ENCODE results near the gene SHANK2.

SHANK2 gene

GRCh38 chr11:71222318-71223080 lies 29.9 kb downstream of the SHANK2 start:
- no peak for DNase-seq (ENCODE audit: low read depth)

- no peak for DNase-seq (ENCODE audit: low read depth)
These were observed 30.6 kb downstream of the SHANK2 start for GRCh38 chr11:71221821-71222220.

GRCh38 chr11:71221201-71221600 lies 31.2 kb downstream of the SHANK2 start:
- DNase-seq (ENCODE audit: low read depth) = no peak

- DNase-seq (ENCODE audit: low read depth) = no peak
These were observed 33.4 kb downstream of the SHANK2 start for GRCh38 chr11:71218789-71219499.

GRCh38 chr11:71215425-71215965 lies 36.9 kb downstream of the SHANK2 start:
- no peak for DNase-seq (ENCODE audit: low read depth)

GRCh38 chr11:71214553-71215424 lies 37.6 kb downstream of the SHANK2 start:
- no peak for DNase-seq (ENCODE audit: low read depth)

- no peak for DNase-seq (ENCODE audit: low read depth)
These were observed 38.5 kb downstream of the SHANK2 start for GRCh38 chr11:71213696-71214552.

GRCh38 chr11:71212871-71213559 lies 39.4 kb downstream of the SHANK2 start:
- no peak for DNase-seq (ENCODE audit: low read depth)

- no peak for DNase-seq (ENCODE audit: low read depth)
These were observed 40.7 kb downstream of the SHANK2 start for GRCh38 chr11:71211631-71212030.

- no peak for DNase-seq (ENCODE audit: low read depth)
These were observed 41.5 kb downstream of the SHANK2 start for GRCh38 chr11:71210861-71211260.

- no peak for DNase-seq (ENCODE audit: low read depth)
These were observed 42.7 kb downstream of the SHANK2 start for GRCh38 chr11:71209656-71210055.

- DNase-seq (ENCODE audit: low read depth) = no peak
These were observed 43.2 kb downstream of the SHANK2 start for GRCh38 chr11:71209181-71209580.

- no peak for DNase-seq (ENCODE audit: low read depth)
These were observed 44.2 kb downstream of the SHANK2 start for GRCh38 chr11:71208011-71208774.

GRCh38 chr11:71207563-71207962 lies 44.8 kb downstream of the SHANK2 start:
- no peak for DNase-seq (ENCODE audit: low read depth)

- DNase-seq (ENCODE audit: low read depth) = no peak
These were observed 46.2 kb downstream of the SHANK2 start for GRCh38 chr11:71206186-71206585.

- no peak for DNase-seq (ENCODE audit: low read depth)
These were observed 47.4 kb downstream of the SHANK2 start for GRCh38 chr11:71204748-71205664.

GRCh38 chr11:71204294-71204693 lies 48.1 kb downstream of the SHANK2 start:
- DNase-seq (ENCODE audit: low read depth) = no peak

- DNase-seq (ENCODE audit: low read depth) = no peak
These were observed 48.7 kb downstream of the SHANK2 start for GRCh38 chr11:71203681-71204080.

- no peak for DNase-seq (ENCODE audit: low read depth)
These were observed 49.4 kb downstream of the SHANK2 start for GRCh38 chr11:71202966-71203365.
